NCI-H2171 treated with DMSO at 0.1 percent for 48 hours (cell line): Measurements from ENCODE around the gene RAD51B.
"Not testable (repeated sequence)": the region's sequence is repeated elsewhere in the genome, so short reads cannot be mapped to it uniquely, and the experiment has no call there.

Experiments used
- DNase-seq: peaks from one replicate; lab custom pipeline; 2025; lab: John Stamatoyannopoulos, UW

RAD51B gene

GRCh38 chr14:68112442-68112841 lies 292.9 kb downstream of the RAD51B start:
- DNase-seq = peak; percentile 26

- DNase-seq = peak; percentile 8
Measured at GRCh38 chr14:68113343-68113930, 293.9 kb downstream of the RAD51B start.

- DNase-seq = not testable (repeated sequence)
Measured at GRCh38 chr14:68115952-68116351, 296.4 kb downstream of the RAD51B start.

- DNase-seq = no peak
Measured at GRCh38 chr14:68122651-68123050, 303.1 kb downstream of the RAD51B start.

- no peak for DNase-seq
Measured at GRCh38 chr14:68124050-68124449, 304.5 kb downstream of the RAD51B start.

- DNase-seq = no peak
Measured at GRCh38 chr14:68124979-68125731, 305.6 kb downstream of the RAD51B start.

GRCh38 chr14:68127166-68127565 lies 307.6 kb downstream of the RAD51B start:
- no peak for DNase-seq

GRCh38 chr14:68131907-68132306 lies 312.3 kb downstream of the RAD51B start:
- DNase-seq = no peak

- no peak for DNase-seq
Measured at GRCh38 chr14:68132563-68133121, 313.1 kb downstream of the RAD51B start.

- DNase-seq = no peak
Measured at GRCh38 chr14:68133856-68134255, 314.3 kb downstream of the RAD51B start.

GRCh38 chr14:68135028-68135427 lies 315.4 kb downstream of the RAD51B start:
- DNase-seq = no peak

- no peak for DNase-seq
Measured at GRCh38 chr14:68135566-68135965, 316.0 kb downstream of the RAD51B start.

- DNase-seq = peak; percentile 64
Measured at GRCh38 chr14:68137704-68138619, 318.4 kb downstream of the RAD51B start.

GRCh38 chr14:68139431-68140075 lies 320.0 kb downstream of the RAD51B start:
- DNase-seq = no peak

- peak; percentile 22 for DNase-seq
Measured at GRCh38 chr14:68140076-68140741, 320.6 kb downstream of the RAD51B start.

GRCh38 chr14:68140806-68141205 lies 321.2 kb downstream of the RAD51B start:
- no peak for DNase-seq

GRCh38 chr14:68141281-68142088 lies 321.9 kb downstream of the RAD51B start:
- DNase-seq = no peak

GRCh38 chr14:68143341-68143841 lies 323.8 kb downstream of the RAD51B start:
- peak; percentile 45 for DNase-seq

- no peak for DNase-seq
Measured at GRCh38 chr14:68144051-68144681, 324.6 kb downstream of the RAD51B start.

GRCh38 chr14:68145036-68145435 lies 325.5 kb downstream of the RAD51B start:
- DNase-seq = no peak
